GM21723 (cell line): ENCODE data around the gene ARHGAP10.
"Not testable (repeated sequence)": the region's sequence is repeated elsewhere in the genome, so short reads cannot be mapped to it uniquely, and the experiment has no call there.

ENCODE experiments used
- ATAC-seq: cut with Tn5 transposase; IDR thresholded peaks from one replicate; pipeline ENCODE4 v1.9.1; 2021; ENCODE audit warnings: mild to moderate bottlenecking, moderate library complexity; ENCODE audit not compliant: unreplicated experiment

The ARHGAP10 gene

DNA sequence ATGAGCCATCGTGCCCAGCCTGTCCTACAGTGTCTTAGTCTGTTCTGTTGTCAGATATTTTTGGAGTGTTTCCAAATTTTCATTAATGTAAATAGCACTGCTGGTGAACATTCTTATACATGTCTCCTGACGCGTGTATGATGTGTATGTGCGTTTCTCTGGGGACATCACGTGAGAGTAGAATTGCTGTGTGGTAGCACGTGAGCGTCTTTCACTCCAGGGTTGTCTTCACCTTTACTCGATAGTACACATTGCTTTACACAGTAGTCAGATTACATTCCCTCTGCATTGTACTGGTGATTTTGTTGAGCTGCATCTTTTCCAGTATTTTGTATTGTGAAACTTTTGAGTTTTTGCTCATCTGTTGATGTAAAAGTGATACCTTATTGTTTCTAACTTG, 60.0 kb downstream of the ARHGAP10 start:
- ATAC-seq, result no peak

DNA sequence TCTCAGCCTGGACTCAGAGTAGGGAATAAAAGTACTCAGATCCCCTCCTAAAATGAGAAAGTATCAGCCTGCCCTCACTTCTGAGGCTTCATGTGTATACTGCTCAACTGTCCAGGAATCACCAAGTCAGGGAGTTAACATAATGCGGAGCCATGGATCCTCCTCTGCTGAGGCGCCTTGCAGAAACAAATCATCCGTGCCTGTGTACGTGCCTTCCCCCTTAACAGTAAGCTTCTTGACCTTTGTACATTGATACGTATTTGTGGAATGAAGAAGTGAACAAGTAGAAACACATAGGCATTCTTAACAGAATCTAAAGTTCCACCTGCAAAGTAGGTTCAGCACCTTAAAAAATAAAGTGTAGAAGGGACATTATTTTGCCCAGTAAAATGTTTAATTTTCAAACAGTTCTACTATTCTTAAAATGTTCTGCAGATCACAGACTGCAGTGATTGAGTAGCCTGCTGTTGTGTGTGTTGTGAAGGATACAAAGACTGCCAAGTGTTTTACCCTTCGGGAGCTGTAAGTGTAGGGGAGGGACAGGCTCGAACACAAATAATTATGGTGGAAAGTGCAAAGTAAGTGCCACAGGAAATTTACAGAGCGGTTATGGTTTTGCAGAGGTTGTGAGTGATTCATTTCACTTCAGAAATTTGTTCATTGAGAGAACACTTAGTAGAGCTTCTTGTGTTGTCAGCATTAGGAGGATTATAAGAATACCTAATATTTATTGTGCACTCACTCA, 61.9 kb downstream of the ARHGAP10 start:
- ATAC-seq, result peak; percentile 42

- no peak for ATAC-seq
Measured at GRCh38 chr4:147794314-147794680, 62.4 kb downstream of the ARHGAP10 start.

GRCh38 chr4:147794787-147795413, 63.0 kb downstream of the ARHGAP10 start:
- peak; percentile 53 for ATAC-seq

DNA sequence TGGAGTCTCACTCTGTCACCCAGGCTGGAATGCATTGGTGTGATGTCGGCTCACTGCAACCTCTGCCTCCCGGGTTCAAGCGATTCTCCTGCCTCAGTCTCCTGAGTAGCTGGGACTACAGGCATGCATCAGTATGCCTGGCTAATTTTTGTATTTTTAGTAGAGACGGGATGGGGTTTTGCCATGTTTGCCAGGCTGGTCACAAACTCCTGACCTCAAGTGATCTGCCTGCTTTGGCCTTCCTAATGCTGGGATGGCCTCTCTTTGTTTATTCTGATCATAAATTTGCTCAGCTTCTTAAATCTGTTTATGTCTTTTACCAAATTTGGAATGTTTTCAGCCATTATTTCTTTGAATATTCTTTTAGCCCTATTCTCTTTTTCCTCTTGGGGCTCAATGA, 67.2 kb downstream of the ARHGAP10 start:
- ATAC-seq, result not testable (repeated sequence)

- ATAC-seq, result peak; percentile 98
Measured at GRCh38 chr4:147799986-147800555, 68.2 kb downstream of the ARHGAP10 start.

DNA sequence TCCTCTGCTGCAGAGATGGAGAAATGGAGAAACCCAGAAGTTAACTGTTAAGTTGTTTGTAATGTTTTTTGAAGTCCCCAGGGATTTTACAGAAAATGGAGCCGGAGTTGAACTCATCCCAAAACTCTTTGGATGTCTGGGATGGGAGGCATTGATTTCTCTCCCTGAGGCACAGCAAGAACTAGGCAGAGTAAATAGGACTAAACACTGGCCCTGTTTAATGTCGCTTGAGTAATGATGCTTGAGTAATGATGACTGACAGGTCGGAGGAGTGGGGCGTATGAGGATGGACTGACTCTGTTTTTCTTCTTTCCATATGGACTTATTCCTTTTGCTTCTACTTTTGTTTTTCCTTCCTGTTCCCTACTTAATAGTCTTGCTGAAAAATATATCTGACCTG, 69.9 kb downstream of the ARHGAP10 start:
- ATAC-seq, result no peak

DNA sequence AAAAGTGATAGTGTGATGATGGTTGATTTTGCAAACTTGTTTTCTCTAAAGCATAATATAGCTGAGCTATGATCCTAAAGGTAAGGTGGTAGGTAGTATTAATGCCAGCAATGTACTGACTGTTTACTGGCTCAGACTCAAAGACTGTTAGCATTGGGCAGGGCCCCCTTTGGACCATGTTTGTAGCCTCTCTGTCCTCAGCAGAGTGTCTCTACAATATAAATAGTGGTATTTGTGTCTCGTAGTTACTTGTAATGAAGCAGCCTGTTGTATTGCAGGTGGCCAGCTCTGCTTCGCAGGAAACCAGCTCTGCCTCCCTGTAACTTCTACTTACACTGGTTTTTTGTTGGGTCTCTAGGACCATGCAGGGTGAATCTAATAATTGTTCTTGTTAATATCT, 70.5 kb downstream of the ARHGAP10 start:
- no peak for ATAC-seq

GRCh38 chr4:147805946-147806345, 74.1 kb downstream of the ARHGAP10 start:
- ATAC-seq, result no peak

- ATAC-seq, result no peak
Measured at GRCh38 chr4:147808447-147808846, 76.6 kb downstream of the ARHGAP10 start.

- no peak for ATAC-seq
Measured at GRCh38 chr4:147809211-147809610, 77.3 kb downstream of the ARHGAP10 start.

DNA sequence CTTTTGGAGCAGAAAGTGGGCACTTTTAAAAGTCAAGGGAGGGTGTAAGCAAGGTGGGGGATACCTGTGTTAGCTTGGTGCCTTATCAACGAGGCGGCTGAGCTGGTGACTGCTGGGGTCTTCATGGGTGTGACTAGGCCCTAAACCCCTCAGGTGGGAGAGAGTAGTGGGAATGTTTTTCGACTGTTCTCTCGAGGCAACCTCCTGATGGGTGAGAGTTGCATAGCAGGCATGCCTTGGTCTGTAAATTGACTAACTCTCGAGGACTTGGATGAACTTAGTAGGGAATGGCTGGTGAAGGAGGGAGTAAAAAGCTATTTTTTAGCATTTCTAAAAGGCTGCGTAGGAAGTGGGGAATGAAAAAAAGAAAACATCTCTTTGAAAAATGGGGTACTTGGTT, 80.0 kb downstream of the ARHGAP10 start:
- no peak for ATAC-seq

DNA sequence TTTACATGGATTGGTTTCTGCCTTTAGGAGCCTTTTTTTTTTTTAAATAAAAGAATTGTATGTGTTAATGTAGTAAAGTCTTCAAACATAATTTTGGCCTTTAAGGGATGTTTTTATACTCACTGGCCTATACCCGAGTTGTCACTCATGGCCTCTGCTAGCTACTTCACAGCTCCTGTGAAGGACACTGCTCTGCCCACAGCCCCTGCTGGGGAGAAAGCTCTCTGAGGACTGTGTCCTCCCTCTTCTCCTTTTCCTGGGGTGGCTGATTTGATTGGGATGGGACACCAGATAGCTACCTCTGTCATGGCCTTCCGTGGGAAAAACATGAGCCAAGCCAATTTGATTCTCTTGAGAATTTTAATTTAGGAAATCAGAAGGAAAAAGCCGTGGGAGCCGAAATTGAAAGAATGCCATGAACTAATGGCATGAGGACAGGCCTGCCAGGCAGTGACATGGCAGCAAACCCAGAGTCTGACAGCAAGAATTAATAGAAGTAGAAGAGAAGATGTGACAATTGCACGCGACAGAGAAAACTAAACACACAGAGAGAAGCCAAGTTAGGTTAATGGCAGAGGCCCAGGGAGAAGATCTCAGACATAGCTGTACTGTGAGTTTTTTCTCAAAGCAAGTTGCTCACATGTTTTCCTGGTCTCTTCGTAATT, 81.4 kb downstream of the ARHGAP10 start:
- ATAC-seq, result no peak

- no peak for ATAC-seq
Measured at GRCh38 chr4:147813973-147814372, 82.1 kb downstream of the ARHGAP10 start.

- ATAC-seq, result no peak
Measured at GRCh38 chr4:147814376-147814775, 82.5 kb downstream of the ARHGAP10 start.

- ATAC-seq, result no peak
Measured at GRCh38 chr4:147815741-147816140, 83.9 kb downstream of the ARHGAP10 start.

GRCh38 chr4:147816382-147817254, 84.7 kb downstream of the ARHGAP10 start:
- ATAC-seq, result no peak

GRCh38 chr4:147820975-147821374, 89.1 kb downstream of the ARHGAP10 start:
- no peak for ATAC-seq

- peak; percentile 63 for ATAC-seq
Measured at GRCh38 chr4:147821555-147821954, 89.7 kb downstream of the ARHGAP10 start.

- ATAC-seq, result no peak
Measured at GRCh38 chr4:147822128-147822527, 90.2 kb downstream of the ARHGAP10 start.

GRCh38 chr4:147823130-147823529, 91.2 kb downstream of the ARHGAP10 start:
- no peak for ATAC-seq
